Measurements from ENCODE around the gene IL37.

Gene IL37

DNA sequence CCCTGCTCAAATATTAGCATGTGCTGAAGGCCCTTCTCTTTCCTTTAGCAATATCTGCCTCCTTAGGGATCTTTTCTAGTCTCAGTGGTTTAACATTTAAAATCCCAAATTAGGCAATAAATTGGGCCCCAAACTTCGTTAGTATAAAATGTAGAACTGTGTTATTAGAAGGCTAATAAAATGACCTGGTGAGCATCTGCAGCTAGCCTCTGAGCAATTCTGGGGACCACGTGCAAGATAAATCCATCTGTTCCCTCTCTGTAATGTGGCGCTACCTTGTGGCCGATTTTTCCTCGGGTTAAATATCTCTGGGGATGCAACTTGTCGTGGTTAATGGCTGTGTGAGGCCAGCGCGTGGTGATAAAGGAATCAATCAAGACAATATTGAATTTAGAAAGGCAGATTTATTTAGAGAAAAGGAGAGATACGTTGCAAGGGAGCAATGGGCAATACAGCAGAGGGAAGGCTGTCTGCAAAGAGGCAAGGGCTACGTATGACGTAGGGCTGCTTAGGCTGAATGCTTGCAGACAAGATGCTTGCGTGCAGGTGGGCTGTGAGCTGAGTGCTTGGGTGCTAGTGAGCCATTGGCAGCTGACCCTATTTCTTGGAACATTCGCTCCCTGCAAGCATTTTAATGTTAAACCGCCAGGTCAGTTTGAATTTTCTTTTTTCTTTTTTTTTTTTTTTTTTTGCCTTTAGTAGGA, 48.3 kb downstream of the IL37 start:
- H3K4me3 ChIP-seq (ENCODE audit: low read depth, low read length): no peak overlapping the region
- no peak for DNase-seq (ENCODE audit: low read depth)
- TF ChIP-seq, protein P1, sequence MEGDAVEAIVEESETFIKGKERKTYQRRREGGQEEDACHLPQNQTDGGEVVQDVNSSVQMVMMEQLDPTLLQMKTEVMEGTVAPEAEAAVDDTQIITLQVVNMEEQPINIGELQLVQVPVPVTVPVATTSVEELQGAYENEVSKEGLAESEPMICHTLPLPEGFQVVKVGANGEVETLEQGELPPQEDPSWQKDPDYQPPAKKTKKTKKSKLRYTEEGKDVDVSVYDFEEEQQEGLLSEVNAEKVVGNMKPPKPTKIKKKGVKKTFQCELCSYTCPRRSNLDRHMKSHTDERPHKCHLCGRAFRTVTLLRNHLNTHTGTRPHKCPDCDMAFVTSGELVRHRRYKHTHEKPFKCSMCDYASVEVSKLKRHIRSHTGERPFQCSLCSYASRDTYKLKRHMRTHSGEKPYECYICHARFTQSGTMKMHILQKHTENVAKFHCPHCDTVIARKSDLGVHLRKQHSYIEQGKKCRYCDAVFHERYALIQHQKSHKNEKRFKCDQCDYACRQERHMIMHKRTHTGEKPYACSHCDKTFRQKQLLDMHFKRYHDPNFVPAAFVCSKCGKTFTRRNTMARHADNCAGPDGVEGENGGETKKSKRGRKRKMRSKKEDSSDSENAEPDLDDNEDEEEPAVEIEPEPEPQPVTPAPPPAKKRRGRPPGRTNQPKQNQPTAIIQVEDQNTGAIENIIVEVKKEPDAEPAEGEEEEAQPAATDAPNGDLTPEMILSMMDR (conservative IDR thresholded peaks at IDR 0.05; ENCODE audit: low read depth, low read length): no peak

DNA sequence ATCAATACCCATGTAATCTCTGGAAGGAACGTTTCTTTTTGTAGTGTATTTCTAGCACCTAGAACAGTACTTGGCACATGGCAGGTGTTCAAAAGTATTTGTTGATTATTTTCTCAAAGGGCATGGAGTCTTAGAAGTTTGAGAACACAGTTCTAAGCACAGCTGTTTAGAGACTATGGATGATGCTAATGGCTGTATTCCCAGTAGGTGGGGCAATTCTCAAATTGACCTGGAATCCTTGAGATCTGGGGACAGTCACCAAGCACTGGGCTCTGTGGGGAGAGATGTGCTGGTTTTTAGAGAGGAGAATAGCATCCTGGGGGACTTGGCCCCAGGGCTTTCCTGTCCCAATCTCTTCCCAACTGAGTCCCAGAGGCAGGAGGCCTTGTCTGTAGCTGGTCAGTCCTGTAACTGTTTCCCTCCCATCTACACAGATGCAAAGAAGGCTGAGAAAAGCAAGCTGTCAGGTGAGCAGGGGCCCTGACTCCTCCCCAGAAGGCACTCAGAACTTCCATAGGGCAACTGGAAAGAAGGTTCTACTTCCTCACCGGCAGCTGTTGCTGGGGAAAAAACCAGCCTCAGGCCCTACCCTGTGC, 49.4 kb downstream of the IL37 start:
- TF ChIP-seq, protein P1 (conservative IDR thresholded peaks at IDR 0.05; ENCODE audit: low read depth, low read length): peak; percentile 33
- no peak for DNase-seq (ENCODE audit: low read depth)
- no peak overlapping the region for H3K4me3 ChIP-seq (ENCODE audit: low read depth, low read length)

DNA sequence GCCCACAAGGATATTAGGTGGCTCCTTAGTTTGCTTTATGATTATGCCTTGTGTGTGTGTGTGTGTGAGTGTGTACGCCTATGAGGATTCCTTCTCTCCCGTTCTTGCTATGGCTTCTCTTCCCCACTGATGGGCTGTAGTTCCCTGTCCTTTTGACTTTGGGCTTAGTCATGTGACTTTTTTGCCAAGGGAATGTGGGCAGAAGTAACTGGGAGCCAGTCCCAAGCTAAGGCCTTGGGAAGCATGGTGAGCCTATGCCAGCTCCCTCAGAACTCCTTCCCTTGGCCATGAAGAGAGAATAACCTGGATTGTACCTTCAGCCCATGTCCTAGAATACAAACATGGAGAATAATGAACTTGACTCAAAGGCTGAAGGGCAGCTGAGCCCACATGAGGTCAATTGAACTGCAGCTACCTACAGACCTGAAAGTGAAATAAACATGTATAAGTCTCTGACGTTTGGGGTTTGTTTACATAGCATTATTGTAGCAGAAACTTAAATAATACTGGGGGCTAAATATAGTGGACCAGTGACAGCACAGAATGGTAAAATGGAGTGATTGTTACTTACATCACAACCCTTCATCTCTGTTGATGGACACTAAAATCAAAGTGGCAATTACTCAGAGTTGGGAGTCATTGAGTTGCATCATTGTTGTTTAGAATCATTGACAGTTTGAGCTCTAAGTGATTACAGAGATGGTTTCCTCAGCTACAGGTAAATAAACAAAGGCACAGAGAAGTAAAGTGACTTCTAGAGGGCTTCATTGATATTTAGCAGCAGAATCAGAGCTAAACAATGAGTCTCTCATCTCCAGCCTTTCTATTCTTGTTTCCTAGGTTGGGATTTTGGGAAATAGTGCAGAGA, 51.6 kb downstream of the IL37 start:
- DNase-seq (ENCODE audit: low read depth): no peak
- TF ChIP-seq, protein P1 (conservative IDR thresholded peaks at IDR 0.05; ENCODE audit: low read depth, low read length): no peak
- H3K4me3 ChIP-seq (ENCODE audit: low read depth, low read length): no peak overlapping the region

DNA sequence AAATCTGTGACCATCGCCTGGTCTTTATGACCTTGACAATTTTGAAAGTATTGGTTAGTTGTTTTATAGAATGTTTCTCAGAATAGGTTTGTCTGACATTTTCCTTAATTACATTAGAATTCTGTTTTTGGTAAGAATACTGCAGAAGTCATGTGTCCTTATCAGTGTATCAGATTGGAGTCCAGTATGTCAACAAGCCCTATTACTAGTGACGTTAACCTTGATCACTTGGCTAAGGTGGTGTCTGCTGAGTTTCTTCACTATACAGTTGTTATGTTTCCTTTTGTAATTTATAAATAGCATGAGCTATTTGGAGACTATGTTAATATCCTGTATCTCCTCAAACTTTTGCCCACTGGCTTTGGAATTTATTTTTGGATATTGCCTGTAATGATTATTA, 56.1 kb downstream of the IL37 start:
- H3K4me3 ChIP-seq (ENCODE audit: low read depth, low read length): no peak overlapping the region
- TF ChIP-seq, protein P1 (conservative IDR thresholded peaks at IDR 0.05; ENCODE audit: low read depth, low read length): no peak

More for the DNA sequence above, 56.1 kb downstream of the IL37 start:
- DNase-seq (ENCODE audit: low read depth): no peak
